HL-60 (cell line): Measurements from ENCODE around the gene ADAMTS14.
"Not testable (repeated sequence)": the region's sequence is repeated elsewhere in the genome, so short reads cannot be mapped to it uniquely, and the experiment has no call there.

Experiments
- DNase-seq, 2 experiments: peaks; one replicate each; pipeline ENCODE4 v3.0.0-alpha.2; 2010 to 2020; ENCODE audit warnings: low read depth in 1 of 2, low spot score in 1 of 2
- H3K27ac ChIP-seq: fragments of 250-450 bp; sonication (Bioruptor Pico); replicated peaks from 2 replicates; pipeline ENCODE4 v1.5.1; 2020; ENCODE audit warnings: mild to moderate bottlenecking, moderate library complexity
- H3K27me3 ChIP-seq: fragments of 250-450 bp; sonication (Bioruptor Pico); 2 replicates; pipeline ENCODE4 v1.5.1; 2021; ENCODE audit warnings: mild to moderate bottlenecking, moderate library complexity; ENCODE audit not compliant: insufficient read depth, poor library complexity, severe bottlenecking
- H3K4me3 ChIP-seq: replicated peaks from 2 replicates; pipeline ENCODE4 v1.5.1; 2011; ENCODE audit warnings: mild to moderate bottlenecking, control low read depth, low read length; ENCODE audit not compliant: insufficient read depth
- CTCF ChIP-seq: IDR thresholded peaks from one replicate; pipeline ENCODE4 v1.5.1; 2011; ENCODE audit warnings: low read length, control low read depth, inconsistent platforms; ENCODE audit not compliant: insufficient read depth
- GABPA ChIP-seq: IDR thresholded peaks from 2 replicates; pipeline ENCODE4 v1.6.1; 2012; ENCODE audit warnings: low read depth
- POLR2AphosphoS5 ChIP-seq: IDR thresholded peaks from 2 replicates; pipeline ENCODE4 v1.6.1; 2012; ENCODE audit warnings: low read depth
- REST ChIP-seq: IDR thresholded peaks from 2 replicates; pipeline ENCODE4 v1.6.1; 2012; ENCODE audit warnings: low read depth; ENCODE audit not compliant: insufficient replicate concordance
- SPI1 ChIP-seq: IDR thresholded peaks from 2 replicates; pipeline ENCODE4 v1.6.1; 2012; ENCODE audit warnings: low read depth, mild to moderate bottlenecking, borderline replicate concordance

Gene ADAMTS14

GRCh38 chr10:70626056-70626455 is 46.2 kb upstream of the ADAMTS14 start:
- TF ChIP-seq SPI1 (no peak), POLR2AphosphoS5 (no peak), GABPA (no peak), CTCF (no peak), REST (no peak)
- Histone ChIP-seq H3K27me3 (no peaks in the 10 kb centered on the region), H3K27ac (no peak overlapping the region), H3K4me3 (no peak overlapping the region)
- DNase-seq: no peak

GRCh38 chr10:70629338-70629737 is 43.0 kb upstream of the ADAMTS14 start:
- TF ChIP-seq CTCF (no peak), REST (no peak), POLR2AphosphoS5 (no peak), GABPA (no peak)
- DNase-seq: no peak
- H3K4me3 ChIP-seq: no peak overlapping the region
- H3K27ac ChIP-seq: no peak overlapping the region
- H3K27me3 ChIP-seq: no peaks in the 10 kb centered on the region

- H3K4me3 ChIP-seq, H3K27me3 ChIP-seq, H3K27ac ChIP-seq, DNase-seq: not testable (repeated sequence)
Measured at GRCh38 chr10:70631735-70632134, 40.6 kb upstream of the ADAMTS14 start.

GRCh38 chr10:70634011-70634410 is 38.3 kb upstream of the ADAMTS14 start:
- no peaks in the 10 kb centered on the region for H3K27me3 ChIP-seq
- H3K27ac ChIP-seq: no peak overlapping the region
- no peak overlapping the region for H3K4me3 ChIP-seq
- TF ChIP-seq REST (no peak), SPI1 (no peak), POLR2AphosphoS5 (no peak)
- no peak for DNase-seq

- H3K4me3 ChIP-seq, H3K27ac ChIP-seq, DNase-seq, H3K27me3 ChIP-seq: not testable (repeated sequence)
Measured at GRCh38 chr10:70634515-70634914, 37.8 kb upstream of the ADAMTS14 start.

- H3K27ac ChIP-seq, DNase-seq, H3K4me3 ChIP-seq, H3K27me3 ChIP-seq: not testable (repeated sequence)
Measured at GRCh38 chr10:70639640-70640383, 32.5 kb upstream of the ADAMTS14 start.

GRCh38 chr10:70643272-70643671 is 29.0 kb upstream of the ADAMTS14 start:
- not testable (repeated sequence) for DNase-seq, H3K27ac ChIP-seq, H3K4me3 ChIP-seq, H3K27me3 ChIP-seq
